IPS DF 6.9 (cell line): ENCODE data around the gene RPS14.

Source experiments
- DNase-seq: peaks from one replicate; pipeline ENCODE4 v3.0.0-alpha.2; 2013; ENCODE audit warnings: low read depth, low spot score
- H3K27ac ChIP-seq: one replicate; pipeline ENCODE4 v1.5.1; 2013; ENCODE audit warnings: low read length, control low read depth
- H3K27me3 ChIP-seq: 2 replicates; pipeline ENCODE4 v1.6.1; 2013; ENCODE audit warnings: mild to moderate bottlenecking, low read length; ENCODE audit not compliant: control insufficient read depth, insufficient read depth
- H3K36me3 ChIP-seq: 2 replicates; pipeline ENCODE4 v1.6.1; 2013; ENCODE audit warnings: low read length; ENCODE audit not compliant: control insufficient read depth, insufficient read depth
- H3K4me1 ChIP-seq: 2 replicates; pipeline ENCODE4 v1.6.1; 2013; ENCODE audit warnings: low read length; ENCODE audit not compliant: control insufficient read depth, insufficient read depth
- H3K4me3 ChIP-seq: 2 replicates; pipeline ENCODE4 v1.5.1; 2013; ENCODE audit warnings: mild to moderate bottlenecking, low read length
- H3K9me3 ChIP-seq: 2 replicates; pipeline ENCODE4 v1.6.1; 2013; ENCODE audit warnings: low read length, inconsistent platforms; ENCODE audit not compliant: control insufficient read depth, insufficient read depth
- WGBS: extraction: QIAGEN DNeasy Blood & Tissue Kit; methylation state at CpG from one replicate; pipeline ENCODE4 v1.1.7; 2013; ENCODE audit warnings: mixed read lengths, missing lambda C conversion rate; ENCODE audit not compliant: insufficient read length, insufficient coverage; 5-methylcytosine and 5-hydroxymethylcytosine counted together

The RPS14 gene

DNA sequence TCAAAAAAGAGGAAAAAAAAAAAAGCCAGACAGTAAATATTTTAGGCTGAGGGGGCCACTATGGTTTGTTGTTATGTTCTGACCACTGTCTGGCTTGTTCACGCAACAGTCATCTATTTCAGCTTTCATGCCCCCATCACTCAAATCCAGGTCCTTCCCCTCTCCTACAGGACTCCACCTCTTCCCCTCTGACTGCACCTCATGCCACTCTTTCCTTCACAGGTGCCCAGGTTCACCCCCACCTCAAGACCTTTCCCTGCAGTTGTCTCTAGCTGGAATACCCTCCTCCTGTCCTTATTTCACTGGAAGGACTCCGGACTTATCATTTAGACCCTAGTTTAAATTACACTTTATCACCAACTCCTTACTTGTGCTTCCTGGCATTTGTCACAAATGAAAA lies 3.5 kb downstream of the RPS14 start:
- Histone ChIP-seq H3K27me3 (no peaks in the 10 kb centered on the region), H3K27ac (no peak overlapping the region), H3K36me3 (peaks cover 47% of the 10 kb centered on the region), H3K9me3 (no peaks in the 10 kb centered on the region), H3K4me3 (no peak overlapping the region), H3K4me1 (peaks cover 4% of the 10 kb centered on the region)
- WGBS, result no CpG with 5 or more reads among the region's 2 CpGs
- DNase-seq, result no peak

DNA sequence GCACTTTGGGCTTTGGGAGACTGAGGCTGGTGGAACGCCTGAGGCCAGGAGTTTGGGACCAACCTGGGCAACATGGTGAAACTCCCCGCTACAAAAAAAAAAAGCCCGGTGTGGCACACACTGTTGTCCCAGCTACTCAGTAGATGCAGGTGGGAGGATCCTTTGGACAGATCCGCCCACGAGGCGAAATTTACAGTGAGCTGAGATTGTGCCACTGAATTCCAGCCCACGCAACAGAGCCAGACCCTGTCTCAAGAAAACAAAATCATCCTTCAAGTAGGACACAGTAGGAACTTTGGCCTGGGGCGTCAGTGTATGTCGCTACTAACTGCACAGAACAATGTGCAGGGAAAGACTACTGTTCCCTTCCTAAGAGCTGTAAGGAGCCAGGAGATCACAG lies 4.8 kb downstream of the RPS14 start:
- peaks cover 6% of the 10 kb centered on the region for H3K4me1 ChIP-seq
- no peaks in the 10 kb centered on the region for H3K9me3 ChIP-seq
- WGBS, result no CpG with 5 or more reads among the region's 9 CpGs
- no peak for DNase-seq
- H3K27me3 ChIP-seq, result no peaks in the 10 kb centered on the region
- no peak overlapping the region for H3K4me3 ChIP-seq
- peaks cover 47% of the 10 kb centered on the region for H3K36me3 ChIP-seq
- H3K27ac ChIP-seq, result no peak overlapping the region

DNA sequence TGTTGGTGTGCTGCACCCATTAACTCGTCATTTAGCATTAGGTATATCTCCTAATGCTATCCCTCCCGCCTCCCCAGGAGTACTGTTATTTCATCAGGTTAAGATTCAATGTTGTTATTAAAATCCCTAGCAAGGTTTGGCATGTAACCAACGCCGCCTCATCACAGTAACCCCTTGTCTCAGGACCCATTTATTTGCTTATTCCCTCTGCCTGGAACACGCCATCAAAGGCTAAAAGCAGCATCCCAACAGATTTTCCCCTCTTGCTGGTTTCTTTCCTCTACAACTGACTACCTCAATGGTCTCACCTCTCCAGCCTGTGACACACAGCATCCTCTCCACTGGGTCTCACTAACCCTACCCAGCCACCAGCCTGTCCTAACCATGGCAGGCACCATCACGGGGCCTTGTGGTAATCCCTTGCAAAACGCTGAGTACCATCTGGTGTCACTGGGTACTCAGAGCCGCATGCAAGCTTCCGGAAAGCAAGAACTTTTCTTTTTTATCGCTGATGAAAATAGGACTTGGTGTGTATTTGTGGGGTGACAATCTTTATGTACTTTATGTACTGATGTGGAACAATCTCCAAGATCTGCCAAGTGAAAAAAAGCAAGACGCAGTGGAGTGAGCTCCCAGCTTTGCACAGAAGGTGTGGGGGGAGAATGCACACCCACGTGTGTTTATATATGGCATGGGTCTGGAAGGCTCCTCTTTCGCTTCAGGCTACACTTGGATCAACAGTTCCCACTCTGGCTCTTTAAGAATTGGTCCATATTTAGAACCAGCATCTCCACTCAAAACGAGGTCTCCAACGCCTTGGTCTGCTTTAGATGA lies 6.1 kb downstream of the RPS14 start:
- Histone ChIP-seq H3K4me3 (no peak overlapping the region), H3K36me3 (peaks cover 44% of the 10 kb centered on the region), H3K27me3 (no peaks in the 10 kb centered on the region), H3K9me3 (no peaks in the 10 kb centered on the region), H3K4me1 (peaks cover 6% of the 10 kb centered on the region), H3K27ac (no peak overlapping the region)
- WGBS, result no CpG with 5 or more reads among the region's 15 CpGs
- no peak for DNase-seq

DNA sequence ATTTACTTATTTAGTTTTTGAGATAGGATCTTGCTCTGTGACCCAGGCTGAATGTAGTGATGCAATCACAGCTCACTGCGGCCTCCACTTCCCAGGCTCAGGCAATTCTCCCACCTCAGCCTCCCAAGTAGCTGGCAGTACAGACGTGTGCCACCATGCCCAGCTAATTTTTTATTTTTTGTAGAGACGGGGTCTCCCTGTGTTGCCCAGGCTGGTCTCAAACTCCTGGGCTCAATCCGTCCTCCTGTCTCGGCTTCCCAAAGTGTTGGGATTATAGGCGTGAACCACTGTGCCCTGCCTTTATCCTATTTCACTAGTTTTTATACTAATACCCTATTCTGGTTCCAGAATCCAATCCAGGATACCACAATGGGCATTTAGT lies 6.8 kb downstream of the RPS14 start:
- no peaks in the 10 kb centered on the region for H3K27me3 ChIP-seq
- DNase-seq, result no peak
- no CpG with 5 or more reads among the region's 6 CpGs for WGBS
- no peaks in the 10 kb centered on the region for H3K9me3 ChIP-seq
- H3K4me1 ChIP-seq, result peaks cover 4% of the 10 kb centered on the region
- peaks cover 41% of the 10 kb centered on the region for H3K36me3 ChIP-seq
- H3K4me3 ChIP-seq, result no peak overlapping the region
- no peak overlapping the region for H3K27ac ChIP-seq

DNA sequence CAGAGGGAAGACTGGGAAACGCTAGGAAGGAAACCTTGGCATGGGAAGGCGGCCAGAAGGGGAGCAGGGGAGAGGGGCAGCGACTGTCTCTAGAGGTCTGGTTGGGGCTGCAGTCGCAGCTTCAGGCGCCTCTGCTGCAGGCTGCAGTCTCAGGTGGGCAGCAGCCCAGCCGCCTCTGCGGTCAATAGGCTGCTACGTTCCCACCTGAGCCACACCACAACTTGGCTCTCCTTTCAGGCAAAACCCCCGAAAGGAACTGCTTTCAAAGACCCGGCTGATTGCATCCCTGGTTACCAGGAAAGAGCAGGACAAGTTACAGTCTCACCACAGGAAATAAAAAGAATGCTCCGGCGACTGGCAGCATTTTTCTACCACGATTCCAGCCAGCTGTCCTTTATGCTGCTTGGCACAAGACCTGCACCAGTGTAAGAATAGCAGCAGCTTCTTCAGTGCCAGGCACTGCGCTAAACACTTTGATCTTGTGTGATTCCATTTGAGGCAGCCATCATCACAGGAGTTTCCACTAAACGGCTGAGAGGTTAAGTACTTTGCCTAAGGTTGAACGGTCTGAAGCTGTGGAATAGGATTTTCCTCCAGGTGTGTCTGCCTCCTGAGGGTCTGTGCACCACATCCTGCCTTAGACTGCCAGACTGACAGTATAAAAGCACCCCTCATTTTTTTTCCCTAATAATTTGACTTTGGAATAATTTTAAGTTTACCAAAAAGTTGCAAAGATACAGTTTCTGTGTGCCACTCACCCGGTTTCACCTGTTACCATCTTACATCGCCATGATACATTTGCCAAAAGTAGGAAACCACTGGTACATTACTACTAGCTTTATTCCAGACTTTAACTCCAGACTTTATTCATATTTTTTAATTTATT lies 7.5 kb downstream of the RPS14 start:
- no peak for DNase-seq

DNA sequence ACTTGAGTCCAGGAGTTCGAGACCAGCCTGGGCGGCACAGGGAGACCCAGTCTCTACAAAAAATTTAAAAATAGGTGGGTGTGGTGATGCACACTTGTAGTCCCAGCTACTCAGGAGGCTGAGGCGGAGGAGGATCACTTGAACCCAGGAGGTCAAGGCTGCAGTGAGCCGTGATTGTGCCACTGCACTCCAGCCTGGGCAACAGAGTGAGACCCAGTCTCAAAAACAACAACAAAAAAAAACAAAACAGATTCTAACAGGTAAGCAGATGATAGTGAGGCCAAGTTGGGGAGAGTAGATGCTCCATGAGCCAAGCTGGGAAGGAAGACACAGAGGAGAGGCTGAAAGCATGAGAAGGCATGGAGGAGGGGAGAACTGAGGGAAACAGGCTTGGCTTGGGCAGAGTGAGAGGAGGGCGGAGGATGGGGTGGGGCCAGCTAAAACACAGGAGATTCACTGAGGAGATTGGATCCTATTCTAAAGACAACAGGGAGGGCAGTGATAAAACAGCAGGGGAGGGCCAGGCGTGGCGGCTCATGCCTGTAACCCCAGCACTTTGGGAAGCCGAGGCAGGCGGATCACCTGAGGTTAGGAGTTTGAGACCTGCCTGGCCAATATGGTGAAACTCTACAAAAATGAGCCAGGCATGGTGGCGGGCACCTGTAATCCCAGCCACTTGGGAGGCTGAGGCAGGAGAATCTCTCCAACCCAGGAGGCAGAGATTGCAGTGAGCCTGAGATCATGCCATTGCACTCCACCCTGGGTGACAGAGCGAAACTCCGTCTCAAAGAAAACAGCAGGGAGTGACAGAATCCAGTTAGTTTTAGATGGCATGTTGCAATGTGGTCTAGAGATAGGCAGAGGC lies 8.4 kb downstream of the RPS14 start:
- H3K4me1 ChIP-seq, result peaks cover 4% of the 10 kb centered on the region; the same call in 1 of the 2 replicates
- no peaks in the 10 kb centered on the region for H3K27me3 ChIP-seq
- H3K9me3 ChIP-seq, result no peaks in the 10 kb centered on the region
- H3K4me3 ChIP-seq, result no peak overlapping the region
- DNase-seq, result no peak
- peaks cover 26% of the 10 kb centered on the region for H3K36me3 ChIP-seq
- no peak overlapping the region for H3K27ac ChIP-seq
- no CpG with 5 or more reads among the region's 12 CpGs for WGBS

More for the DNA sequence above, 7.5 kb downstream of the RPS14 start:
- Histone ChIP-seq H3K36me3 (peaks cover 34% of the 10 kb centered on the region), H3K4me1 (peaks cover 4% of the 10 kb centered on the region), H3K27ac (no peak overlapping the region), H3K27me3 (no peaks in the 10 kb centered on the region), H3K4me3 (no peak overlapping the region), H3K9me3 (no peaks in the 10 kb centered on the region)
- no CpG with 5 or more reads among the region's 18 CpGs for WGBS

DNA sequence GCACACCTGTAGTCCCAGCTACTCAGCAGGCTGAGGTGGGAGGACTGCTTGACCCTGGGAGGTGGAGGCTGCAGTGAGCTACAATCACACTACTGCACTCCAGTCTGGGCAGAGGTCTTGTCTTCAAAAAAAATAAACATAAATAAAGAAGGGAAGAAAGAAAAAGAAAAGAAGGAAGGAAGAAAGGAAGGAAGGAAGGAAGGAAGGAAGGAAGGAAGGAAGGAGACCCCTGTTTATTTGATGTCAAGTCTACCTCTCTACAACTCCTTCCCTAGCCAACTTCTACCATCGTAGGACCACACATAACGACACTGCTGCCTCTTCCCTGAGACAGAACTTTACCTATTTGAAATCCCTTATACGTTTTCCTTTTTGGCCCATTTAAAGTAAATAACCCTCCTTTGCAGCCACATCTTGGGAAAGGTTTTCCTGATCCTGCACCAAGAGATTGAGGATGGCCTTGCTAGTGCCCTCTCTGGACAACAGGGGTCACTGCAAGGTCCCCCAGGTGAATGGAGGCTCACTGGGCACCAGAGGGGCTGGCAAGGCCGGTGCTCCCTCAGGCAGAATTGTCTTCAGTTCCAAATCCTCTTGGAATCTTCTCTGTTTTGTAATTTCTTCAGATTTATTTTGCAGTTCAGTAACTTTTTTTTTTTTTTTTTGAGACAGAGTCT lies 10.5 kb downstream of the RPS14 start:
- H3K9me3 ChIP-seq, result no peaks in the 10 kb centered on the region
- H3K4me1 ChIP-seq, result peaks cover 4% of the 10 kb centered on the region; the same call in 1 of the 2 replicates
- no peaks in the 10 kb centered on the region for H3K27me3 ChIP-seq
- H3K4me3 ChIP-seq, result no peak overlapping the region
- no peak overlapping the region for H3K27ac ChIP-seq
- peaks cover 8% of the 10 kb centered on the region; the same call in 1 of the 2 replicates for H3K36me3 ChIP-seq
- WGBS, result no CpG with 5 or more reads among the region's 4 CpGs
- no peak for DNase-seq

DNA sequence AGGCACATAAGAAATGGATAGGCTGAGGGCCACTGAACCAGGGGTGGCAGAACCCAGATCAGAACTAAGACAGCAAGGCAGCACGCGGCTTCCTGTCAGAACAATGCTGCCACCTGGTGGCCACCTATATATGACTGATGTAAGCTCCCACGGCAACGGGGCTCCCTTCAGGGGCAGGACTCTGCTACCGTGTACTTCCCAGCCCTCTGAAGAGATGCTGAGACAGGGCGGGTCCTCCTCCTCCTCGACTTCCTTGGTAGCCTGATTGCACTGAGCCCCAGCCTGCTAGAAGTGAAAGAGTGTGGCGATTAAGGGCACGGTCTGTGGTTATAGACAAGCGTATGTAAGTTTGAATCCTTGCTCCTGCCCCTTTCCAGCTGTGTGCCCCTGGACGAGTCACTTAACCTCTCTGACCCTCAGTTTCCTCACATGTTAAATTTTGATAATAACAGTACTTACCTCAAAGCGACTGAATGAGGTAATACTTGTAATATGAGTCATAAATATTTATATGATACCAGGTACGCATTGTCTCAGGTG lies 13.3 kb downstream of the RPS14 start:
- no peaks in the 10 kb centered on the region for H3K9me3 ChIP-seq
- no CpG with 5 or more reads among the region's 13 CpGs for WGBS
- DNase-seq, result peak; percentile 92
- no peaks in the 10 kb centered on the region for H3K27me3 ChIP-seq
- H3K27ac ChIP-seq, result no peak overlapping the region
- H3K36me3 ChIP-seq, result no peaks in the 10 kb centered on the region
- H3K4me3 ChIP-seq, result no peak overlapping the region
- H3K4me1 ChIP-seq, result peaks cover 2% of the 10 kb centered on the region; the same call in 1 of the 2 replicates

DNA sequence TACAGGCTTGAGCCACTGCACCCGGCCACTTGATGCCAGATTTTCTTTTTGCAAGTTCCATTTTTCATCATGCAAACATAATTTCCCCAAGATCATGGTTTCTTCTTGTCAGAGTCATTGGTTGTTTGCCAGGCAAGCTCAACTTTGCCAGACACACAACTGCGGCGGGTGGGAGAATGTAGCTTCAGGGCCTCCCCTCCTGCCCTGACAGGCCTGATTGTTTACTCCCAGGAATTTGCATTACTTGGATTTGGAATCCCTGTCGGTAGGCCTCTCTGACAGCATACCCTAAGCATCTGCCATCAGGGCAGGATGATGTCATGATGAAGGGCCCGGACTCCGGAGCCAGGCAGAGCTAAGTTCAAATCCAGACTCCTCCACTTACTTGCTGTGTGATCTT lies 15.1 kb downstream of the RPS14 start:
- H3K4me3 ChIP-seq, result no peak overlapping the region
- H3K27me3 ChIP-seq, result no peaks in the 10 kb centered on the region
- no peak overlapping the region for H3K27ac ChIP-seq
- WGBS, result no CpG with 5 or more reads among the region's 6 CpGs
- no peaks in the 10 kb centered on the region for H3K9me3 ChIP-seq
- no peaks in the 10 kb centered on the region for H3K4me1 ChIP-seq
- no peaks in the 10 kb centered on the region for H3K36me3 ChIP-seq
- no peak for DNase-seq
